Measurements from ENCODE around the gene SERAC1. TPM values are rescaled to one million over a fixed set of nuclear protein-coding genes. Genes with fewer than 3 reads are reported as not detected.
"Not testable (repeated sequence)": the region's sequence is repeated elsewhere in the genome, so short reads cannot be mapped to it uniquely, and the experiment has no call there.

The SERAC1 gene
- total RNA-seq, 4 donors from 2014 or later, result 22.9 to 36.5 (median 27.8) TPM

- TF ChIP-seq POLR2AphosphoS5 (IDR thresholded peaks at IDR 0.05), result no peak
- no peak for TF ChIP-seq EP300 (IDR thresholded peaks at IDR 0.05)
- TF ChIP-seq CTCF (IDR thresholded peaks at IDR 0.05), result no peak
- TF ChIP-seq POLR2A (IDR thresholded peaks at IDR 0.05), result no peak
- WGBS, 2 donors (ENCODE audit: low coverage in 1 of 2), result 84 to 89% methylated on average over 6 to 8 of the region's 8 CpGs
These were observed 17.8 kb upstream of the SERAC1 start for GRCh38 chr6:158185729-158186456.

GRCh38 chr6:158184608-158185007 is 16.5 kb upstream of the SERAC1 start:
- Histone ChIP-seq H3K36me3 (peaks cover 0 to 40% of the 10 kb centered on the region in 2 donors), H3K27ac (no peak overlapping the region), H3K9me3 (no peaks in the 10 kb centered on the region), H3K27me3 (no peaks in the 10 kb centered on the region), H3K4me1 (peaks cover 0 to 5% (median 0%) of the 10 kb centered on the region in 3 donors), H3K4me3 (no peak overlapping the region)
- no peak for ATAC-seq
- TF ChIP-seq CTCF (IDR thresholded peaks at IDR 0.05) (no peak), POLR2A (IDR thresholded peaks at IDR 0.05) (no peak), POLR2AphosphoS5 (IDR thresholded peaks at IDR 0.05) (no peak), EP300 (IDR thresholded peaks at IDR 0.05) (no peak)

More at GRCh38 chr6:158185729-158186456, 17.8 kb upstream of the SERAC1 start:
- Histone ChIP-seq H3K36me3 (peaks cover 0 to 40% of the 10 kb centered on the region in 2 donors), H3K9me3 (no peaks in the 10 kb centered on the region), H3K4me3 (no peak overlapping the region), H3K27ac (no peak overlapping the region), H3K4me1 (peaks cover 0 to 5% (median 0%) of the 10 kb centered on the region in 3 donors), H3K27me3 (no peaks in the 10 kb centered on the region)
- ATAC-seq, result no peak

- not testable (repeated sequence) for ATAC-seq, H3K27me3 ChIP-seq, H3K9me3 ChIP-seq, H3K4me1 ChIP-seq, H3K4me3 ChIP-seq, H3K27ac ChIP-seq
- 60% methylated on average over 1 of the region's 16 CpGs; no CpG with 5 or more reads in 1 of the 2 donors for WGBS, 2 donors (ENCODE audit: low coverage in 1 of 2)
- peaks cover 0 to 40% of the 10 kb centered on the region in 2 donors for H3K36me3 ChIP-seq
These were observed 15.3 kb upstream of the SERAC1 start for GRCh38 chr6:158183174-158183972.

- not testable (repeated sequence) for H3K27me3 ChIP-seq, H3K4me3 ChIP-seq, H3K9me3 ChIP-seq, H3K36me3 ChIP-seq, ATAC-seq, H3K27ac ChIP-seq
- WGBS, 2 donors (ENCODE audit: low coverage in 1 of 2), result 90 to 100% methylated on average over 2 to 3 of the region's 3 CpGs
- peaks cover 5 to 24% (median 5%) of the 10 kb centered on the region in 3 donors for H3K4me1 ChIP-seq
These were observed 9.7 kb upstream of the SERAC1 start for GRCh38 chr6:158177712-158178111.

- Histone ChIP-seq H3K4me1 (peaks cover 8 to 46% (median 9%) of the 10 kb centered on the region in 3 donors), H3K9me3 (no peaks in the 10 kb centered on the region), H3K36me3 (peaks cover 0 to 6% of the 10 kb centered on the region in 2 donors), H3K27me3 (no peaks in the 10 kb centered on the region), H3K4me3 (no peak overlapping the region), H3K27ac (peak overlapping the region in 2 of 4 donors; percentile 6 to 26)
- no peak for ATAC-seq
- TF ChIP-seq EP300 (IDR thresholded peaks at IDR 0.05), result no peak
- TF ChIP-seq CTCF (IDR thresholded peaks at IDR 0.05), result no peak
- TF ChIP-seq POLR2AphosphoS5 (IDR thresholded peaks at IDR 0.05), result no peak
- no peak for TF ChIP-seq POLR2A (IDR thresholded peaks at IDR 0.05)
- 86 to 96% methylated on average over 3 of the region's 3 CpGs for WGBS, 2 donors (ENCODE audit: low coverage in 1 of 2)
These were observed 7.0 kb upstream of the SERAC1 start for GRCh38 chr6:158175111-158175510.

All from gastroesophageal sphincter (tissue), 4 donors.